OCI-LY7 (cell line): Measurements from ENCODE around the gene CARD14.

Experiments
- CTCF ChIP-seq: fragments of 200-600 bp; sonication (generic); conservative IDR thresholded peaks from 2 replicates; pipeline ENCODE4 v1.5.1; 2014; ENCODE audit warnings: mild to moderate bottlenecking, antibody characterized with exemption, low read length, moderate library complexity, mixed read lengths
- EZH2phosphoT487 ChIP-seq: fragments of 200-600 bp; sonication (generic); IDR thresholded peaks from 2 replicates; pipeline ENCODE4 v1.6.1; 2018; ENCODE audit warnings: low read depth, borderline replicate concordance, mild to moderate bottlenecking, mixed run types, antibody characterized with exemption, low read length, moderate library complexity, mixed read lengths

GRCh38 chr17:80198144-80198661, 28.4 kb downstream of the CARD14 start:
- TF ChIP-seq EZH2phosphoT487 = no peak
- TF ChIP-seq CTCF = no peak
